ENCODE results near the gene TNFSF15. TPM values are rescaled to one million over a fixed set of nuclear protein-coding genes. Genes with fewer than 3 reads are reported as not detected.

TNFSF15 gene
- polyA plus RNA-seq, 1 experiment, result 2.8 TPM

- Histone ChIP-seq H3K4me3 (ENCODE audit: low read depth, low read length) (no peak overlapping the region), H3K9me3 (ENCODE audit: control insufficient read depth, insufficient read depth, low read length) (no peaks in the 10 kb centered on the region), H3K27me3 (ENCODE audit: control insufficient read depth, insufficient read depth, low read length) (no peaks in the 10 kb centered on the region), H3K27ac (ENCODE audit: low read depth, low read length) (peak overlapping the region; percentile 32)
- ChIA-PET POLR2A (interaction anchor here (0.6 kb wide), 2 partner anchors 129 to 201 kb away, joined by 3 to 7 read pairs; no protein-coding TSS in a partner anchor), CTCF (interaction anchor here (0.6 to 1.0 kb wide), 2 partner anchors 9 to 31 kb away, joined by 4 to 5 read pairs; no protein-coding TSS in a partner anchor)
- DNase-seq (ENCODE audit: low read depth, low spot score), result no peak
- TF ChIP-seq CTCF (IDR thresholded peaks at IDR 0.05; ENCODE audit: low read depth, low read length), result no peak
Observed at GRCh38 chr9:114806526-114806900, 674 bp upstream of the TNFSF15 start.

GRCh38 chr9:114804505-114804904 lies 1.3 kb downstream of the TNFSF15 start:
- CTCF ChIA-PET, result no interaction called here
- POLR2A ChIA-PET, result interaction anchor here (1.2 kb wide), 1 partner anchor 48 kb away, joined by 5 read pairs; no protein-coding TSS in a partner anchor
- DNase-seq (ENCODE audit: low read depth, low spot score), result peak; percentile 38
- H3K4me3 ChIP-seq (ENCODE audit: low read depth, low read length), result peak overlapping the region; percentile 15; the same call in 1 of the 2 replicates
- H3K27ac ChIP-seq (ENCODE audit: low read depth, low read length), result peak overlapping the region; percentile 53
- H3K27me3 ChIP-seq (ENCODE audit: control insufficient read depth, insufficient read depth, low read length), result no peaks in the 10 kb centered on the region
- TF ChIP-seq CTCF (IDR thresholded peaks at IDR 0.05; ENCODE audit: low read depth, low read length), result no peak
- no peaks in the 10 kb centered on the region for H3K9me3 ChIP-seq (ENCODE audit: control insufficient read depth, insufficient read depth, low read length)

- peak overlapping the region; percentile 53 for H3K27ac ChIP-seq (ENCODE audit: low read depth, low read length)
- POLR2A ChIA-PET, result interaction anchor here (1.2 kb wide), 1 partner anchor 49 kb away, joined by 5 read pairs; no protein-coding TSS in a partner anchor
- no peak for TF ChIP-seq CTCF (IDR thresholded peaks at IDR 0.05; ENCODE audit: low read depth, low read length)
- peak; percentile 45 for DNase-seq (ENCODE audit: low read depth, low spot score)
- H3K27me3 ChIP-seq (ENCODE audit: control insufficient read depth, insufficient read depth, low read length), result no peaks in the 10 kb centered on the region
- H3K4me3 ChIP-seq (ENCODE audit: low read depth, low read length), result no peak overlapping the region; the same call in 1 of the 2 replicates
- CTCF ChIA-PET, result no interaction called here
- no peaks in the 10 kb centered on the region for H3K9me3 ChIP-seq (ENCODE audit: control insufficient read depth, insufficient read depth, low read length)
Observed at GRCh38 chr9:114803479-114804265, 2.2 kb downstream of the TNFSF15 start.

- no peak for TF ChIP-seq CTCF (IDR thresholded peaks at IDR 0.05; ENCODE audit: low read depth, low read length)
- ChIA-PET POLR2A (no interaction called here), CTCF (no interaction called here)
- DNase-seq (ENCODE audit: low read depth, low spot score), result no peak
- no peaks in the 10 kb centered on the region for H3K27me3 ChIP-seq (ENCODE audit: control insufficient read depth, insufficient read depth, low read length)
- no peak overlapping the region for H3K27ac ChIP-seq (ENCODE audit: low read depth, low read length)
- H3K9me3 ChIP-seq (ENCODE audit: control insufficient read depth, insufficient read depth, low read length), result no peaks in the 10 kb centered on the region
- H3K4me3 ChIP-seq (ENCODE audit: low read depth, low read length), result no peak overlapping the region
Observed at GRCh38 chr9:114799925-114800324, 5.9 kb downstream of the TNFSF15 start.

- no peak overlapping the region for H3K4me3 ChIP-seq (ENCODE audit: low read depth, low read length)
- no peak for DNase-seq (ENCODE audit: low read depth, low spot score)
- no peaks in the 10 kb centered on the region for H3K27me3 ChIP-seq (ENCODE audit: control insufficient read depth, insufficient read depth, low read length)
- ChIA-PET POLR2A (no interaction called here), CTCF (interaction anchor here (1.0 kb wide), 1 partner anchor 107 kb away, joined by 4 read pairs; no protein-coding TSS in a partner anchor)
- no peak for TF ChIP-seq CTCF (IDR thresholded peaks at IDR 0.05; ENCODE audit: low read depth, low read length)
- H3K27ac ChIP-seq (ENCODE audit: low read depth, low read length), result no peak overlapping the region
- no peaks in the 10 kb centered on the region for H3K9me3 ChIP-seq (ENCODE audit: control insufficient read depth, insufficient read depth, low read length)
Observed at GRCh38 chr9:114799441-114799840, 6.4 kb downstream of the TNFSF15 start.
